ENCODE measurements around the gene GCA.

GCA gene

GRCh38 chr2:162328424-162329157 is 15.3 kb upstream of the GCA start:
- no peak for DNase-seq

GRCh38 chr2:162330881-162331280 is 13.1 kb upstream of the GCA start:
- DNase-seq: no peak

- no peak for DNase-seq
Measured at GRCh38 chr2:162333968-162334367, 10.0 kb upstream of the GCA start.

GRCh38 chr2:162337868-162338267 is 6.1 kb upstream of the GCA start:
- no peak for DNase-seq

- DNase-seq: no peak
Measured at GRCh38 chr2:162340822-162341221, 3.1 kb upstream of the GCA start.

GRCh38 chr2:162342321-162342720 is 1.6 kb upstream of the GCA start:
- DNase-seq: no peak

- no peak for DNase-seq
Measured at GRCh38 chr2:162342841-162343240, 1.1 kb upstream of the GCA start.

- DNase-seq: no peak
Measured at GRCh38 chr2:162343492-162343823, 474 bp upstream of the GCA start.

GRCh38 chr2:162344617-162344950 is 652 bp downstream of the GCA start:
- DNase-seq: no peak

- no peak for DNase-seq
Measured at GRCh38 chr2:162365392-162365791, 21.5 kb downstream of the GCA start.

GRCh38 chr2:162368494-162368893 is 24.6 kb downstream of the GCA start:
- DNase-seq: no peak

GRCh38 chr2:162369551-162369950 is 25.6 kb downstream of the GCA start:
- no peak for DNase-seq

GRCh38 chr2:162370931-162371330 is 27.0 kb downstream of the GCA start:
- DNase-seq: no peak

GRCh38 chr2:162372818-162373217 is 28.9 kb downstream of the GCA start:
- no peak for DNase-seq

- DNase-seq: no peak
Measured at GRCh38 chr2:162379719-162380580, 36.0 kb downstream of the GCA start.

- no peak for DNase-seq
Measured at GRCh38 chr2:162381851-162382250, 37.9 kb downstream of the GCA start.

- DNase-seq: peak; percentile 6
Measured at GRCh38 chr2:162382278-162382677, 38.3 kb downstream of the GCA start.

GRCh38 chr2:162385536-162385935 is 41.6 kb downstream of the GCA start:
- DNase-seq: no peak

- DNase-seq: no peak
Measured at GRCh38 chr2:162390801-162391200, 46.9 kb downstream of the GCA start.

- DNase-seq: no peak
Measured at GRCh38 chr2:162400336-162400735, 56.4 kb downstream of the GCA start.

- no peak for DNase-seq
Measured at GRCh38 chr2:162401871-162402270, 57.9 kb downstream of the GCA start.

GRCh38 chr2:162403884-162404283 is 60.0 kb downstream of the GCA start:
- no peak for DNase-seq
